HepG2 (cell line): ENCODE measurements around the gene ESYT2. TPM values are rescaled to one million over a fixed set of nuclear protein-coding genes. Genes with fewer than 3 reads are reported as not detected.

Experiments used
- ARID2 ChIP-seq: sonication (generic); formaldehyde crosslinking; IDR thresholded peaks from 2 replicates; pipeline ENCODE4 v1.8.1; 2022; ENCODE audit warnings: mild to moderate bottlenecking, missing genetic modification reagents, borderline replicate concordance
- DRAP1 ChIP-seq: IDR thresholded peaks from 2 replicates; pipeline ENCODE4 v1.6.1; 2016; ENCODE audit warnings: missing genetic modification reagents, missing compliant biosample characterization
- GMEB1 ChIP-seq: sonication (generic); formaldehyde crosslinking; IDR thresholded peaks from 2 replicates; pipeline ENCODE4 v1.5.1; 2020; ENCODE audit warnings: missing genetic modification reagents, mild to moderate bottlenecking, borderline replicate concordance
- HDAC2 ChIP-seq: sonication (generic); formaldehyde crosslinking; IDR thresholded peaks from 2 replicates; pipeline ENCODE4 v1.4.0; 2020; ENCODE audit warnings: missing genetic modification reagents
- HES4 ChIP-seq: sonication (generic); formaldehyde crosslinking; IDR thresholded peaks from 2 replicates; pipeline ENCODE4 v1.9.0; 2021; ENCODE audit warnings: mild to moderate bottlenecking, missing genetic modification reagents, borderline replicate concordance
- PAXIP1 ChIP-seq: sonication (generic); formaldehyde crosslinking; conservative IDR thresholded peaks from 2 replicates; pipeline ENCODE4 v1.4.0; 2020; ENCODE audit warnings: mild to moderate bottlenecking, missing genetic modification reagents, moderate library complexity
- PHB2 ChIP-seq: fragments of 450-650 bp; IDR thresholded peaks from 2 replicates; pipeline ENCODE4 v1.6.1; 2018; ENCODE audit not compliant: partially characterized antibody
- SMAD9 ChIP-seq: sonication (generic); formaldehyde crosslinking; IDR thresholded peaks from 2 replicates; pipeline ENCODE4 v1.5.1; 2020; ENCODE audit warnings: mild to moderate bottlenecking, missing genetic modification reagents
- SOX5 ChIP-seq: IDR thresholded peaks from 2 replicates; pipeline ENCODE4 v1.6.1; 2016; ENCODE audit warnings: borderline replicate concordance
- TEAD3 ChIP-seq: optimal IDR thresholded peaks from 2 replicates; pipeline ENCODE3; 2016; ENCODE audit warnings: borderline replicate concordance
- TP53 ChIP-seq: sonication (generic); formaldehyde crosslinking; conservative IDR thresholded peaks from 2 replicates; pipeline ENCODE4 v1.4.0; 2020; ENCODE audit warnings: missing genetic modification reagents
- ZFP82 ChIP-seq: sonication (generic); formaldehyde crosslinking; IDR thresholded peaks from 2 replicates; pipeline ENCODE4 v1.5.1; 2020; ENCODE audit warnings: mild to moderate bottlenecking, missing genetic modification reagents, borderline replicate concordance
- ZNF230 ChIP-seq: sonication (generic); formaldehyde crosslinking; IDR thresholded peaks from 2 replicates; pipeline ENCODE4 v1.4.0; 2020; ENCODE audit warnings: mild to moderate bottlenecking, missing genetic modification reagents
- ZNF253 ChIP-seq: sonication (generic); formaldehyde crosslinking; IDR thresholded peaks from 2 replicates; pipeline ENCODE4 v1.8.0; 2022; ENCODE audit warnings: mild to moderate bottlenecking, missing genetic modification reagents, borderline replicate concordance
- ZNF335 ChIP-seq: sonication (generic); formaldehyde crosslinking; IDR thresholded peaks from 2 replicates; pipeline ENCODE4 v1.4.0; 2020; ENCODE audit warnings: missing genetic modification reagents
- ZNF382 ChIP-seq: sonication (generic); formaldehyde crosslinking; IDR thresholded peaks from 2 replicates; pipeline ENCODE4 v1.5.0; 2020; ENCODE audit warnings: missing genetic modification reagents, mild to moderate bottlenecking, borderline replicate concordance
- ZNF496 ChIP-seq: sonication (generic); formaldehyde crosslinking; IDR thresholded peaks from 2 replicates; pipeline ENCODE4 v1.8.1; 2023; ENCODE audit warnings: mild to moderate bottlenecking, moderate library complexity, missing genetic modification reagents; ENCODE audit not compliant: insufficient replicate concordance
- ZNF550 ChIP-seq: sonication (generic); formaldehyde crosslinking; IDR thresholded peaks from 2 replicates; pipeline ENCODE4 v1.4.0; 2020; ENCODE audit warnings: mild to moderate bottlenecking, missing genetic modification reagents, borderline replicate concordance
- ZNF616 ChIP-seq: sonication (generic); formaldehyde crosslinking; IDR thresholded peaks from 2 replicates; pipeline ENCODE4 v1.5.0; 2020; ENCODE audit warnings: low read depth, mild to moderate bottlenecking, missing genetic modification reagents
- ZNF780A ChIP-seq: sonication (generic); formaldehyde crosslinking; IDR thresholded peaks from 2 replicates; pipeline ENCODE4 v1.8.0; 2022; ENCODE audit warnings: mild to moderate bottlenecking, missing genetic modification reagents, moderate library complexity
- ZNF788 ChIP-seq: sonication (generic); formaldehyde crosslinking; IDR thresholded peaks from 2 replicates; pipeline ENCODE4 v1.5.0; 2020; ENCODE audit warnings: mild to moderate bottlenecking, missing genetic modification reagents, borderline replicate concordance
- ZSCAN22 ChIP-seq: sonication (generic); formaldehyde crosslinking; IDR thresholded peaks from 2 replicates; pipeline ENCODE4 v1.4.0; 2020; ENCODE audit warnings: mild to moderate bottlenecking, missing genetic modification reagents
- polyA plus RNA-seq, 8 experiments: library from polyadenylated mRNA; depleted of rRNA in 3 of 8; stranded (reverse) in 7 of 8; unstranded in 1 of 8; fragments of >200 nt; fragmentation: Illumina TruSeq in 4 of 8; extraction: Trizol in 4 of 8; gene quantifications; 2 replicates each; pipeline versions ENCODE4 v1.2.1 to v1.2.3, GENCODE V29; 2011 to 2016; ENCODE audit warnings: low read depth in 4 of 8, missing spikeins in 1 of 8, mixed read lengths in 1 of 8; ENCODE audit not compliant: insufficient read depth in 1 of 8
- total RNA-seq, 5 experiments: library from RNA; depleted of rRNA; stranded (reverse); fragments of >200 nt; fragmentation: Illumina TruSeq; extraction: Trizol; gene quantifications; 2 replicates each; pipeline ENCODE4 v1.2.3, GENCODE V29; 2016; ENCODE audit warnings: low read depth in 1 of 5

The ESYT2 gene
- total and polyA plus RNA-seq, 2 of the 13 experiments (the other 11 are each of a cell fraction or from before 2014, with no cell fraction given), result 28.5 to 37.3 TPM

GRCh38 chr7:158865462-158865922 lies 36.2 kb upstream of the ESYT2 start (continued):
- TF ChIP-seq PAXIP1 (CRISPR knock-in tag) (peak; percentile 79), SMAD9 (CRISPR knock-in tag) (no peak), ZNF616 (no peak), ZNF230 (CRISPR knock-in tag) (no peak; the same call in 1 of the 2 replicates), PHB2 (no peak), TP53 (CRISPR knock-in tag) (no peak), SOX5 (CRISPR knock-in tag) (peak; percentile 56; the same call in 1 of the 2 replicates), HES4 (CRISPR knock-in tag) (peak; percentile 62), ZNF335 (CRISPR knock-in tag) (peak; percentile 39; the same call in 1 of the 2 replicates), ZNF550 (CRISPR knock-in tag) (no peak), DRAP1 (no peak), ZNF382 (CRISPR knock-in tag) (no peak), ZNF788 (CRISPR knock-in tag) (0 out of 2 replicates have a peak, but pooled peaks have one; percentile 37), TEAD3 (peak; percentile 39), ZNF253 (no peak), ZSCAN22 (CRISPR knock-in tag) (no peak), ZNF780A (CRISPR knock-in tag) (no peak), GMEB1 (peak; percentile 62; the same call in 1 of the 2 replicates), HDAC2 (peak; percentile 78; the same call in 1 of the 2 replicates), ZFP82 (CRISPR knock-in tag) (no peak), ARID2 (CRISPR knock-in tag) (0 out of 2 replicates have a peak, but pooled peaks have one; percentile 30), ZNF496 (no peak)
